Natural killer cell (primary cell): ENCODE results near the gene TMTC2. TPM values are rescaled to one million over a fixed set of nuclear protein-coding genes. Genes with fewer than 3 reads are reported as not detected.

ENCODE experiments used
- ATAC-seq, 3 donors: fragments of 150-1000 bp in 2 of 3; fragments of 200-7000 bp in 1 of 3; cut with Tn5 transposase; 1 replicate in 1 of 3; 2 replicates in 2 of 3; pipeline ENCODE4 v1.10.0; 2021; ENCODE audit warnings: mild to moderate bottlenecking in 2 of 3, moderate library complexity in 2 of 3
- DNase-seq, 2 donors: peaks; one replicate each; pipeline versions ENCODE4 v3.0.0 to v3.0.0-alpha.2; 2013 to 2021; ENCODE audit warnings: mixed read lengths in 1 of 2
- H3K27ac ChIP-seq: one replicate; pipeline ENCODE4 v1.5.1; 2013; ENCODE audit warnings: mild to moderate bottlenecking, low read length
- H3K27me3 ChIP-seq: one replicate; pipeline ENCODE4 v1.6.1; 2013; ENCODE audit warnings: low read length; ENCODE audit not compliant: control insufficient read depth, insufficient read depth
- H3K36me3 ChIP-seq: one replicate; pipeline ENCODE4 v1.6.1; 2013; ENCODE audit warnings: low read length; ENCODE audit not compliant: control insufficient read depth, insufficient read depth
- H3K4me1 ChIP-seq: one replicate; pipeline ENCODE4 v1.6.1; 2013; ENCODE audit warnings: low read length; ENCODE audit not compliant: control insufficient read depth, insufficient read depth
- H3K4me3 ChIP-seq: one replicate; pipeline ENCODE4 v1.5.1; 2013; ENCODE audit warnings: low read length
- H3K9me3 ChIP-seq: one replicate; pipeline ENCODE4 v1.6.1; 2013; ENCODE audit warnings: low read length; ENCODE audit not compliant: control insufficient read depth, insufficient read depth
- H3K27ac Mint-ChIP-seq, 2 donors: one replicate each; pipeline ENCODE4 v1.8.0; 2022; ENCODE audit warnings: mild to moderate bottlenecking in 2 of 2, mixed read lengths in 2 of 2, moderate library complexity in 1 of 2
- H3K27me3 Mint-ChIP-seq, 2 donors: one replicate each; pipeline ENCODE4 v1.8.0; 2022; ENCODE audit warnings: low read depth in 2 of 2, mixed read lengths in 2 of 2
- H3K36me3 Mint-ChIP-seq: one replicate; pipeline ENCODE4 v1.8.0; 2022; ENCODE audit warnings: mixed read lengths
- H3K4me1 Mint-ChIP-seq, 2 donors: one replicate each; pipeline ENCODE4 v1.8.0; 2022; ENCODE audit warnings: mixed read lengths in 2 of 2
- H3K4me3 Mint-ChIP-seq: one replicate; pipeline ENCODE4 v1.8.0; 2022; ENCODE audit warnings: mild to moderate bottlenecking, moderate library complexity, mixed read lengths
- H3K9me3 Mint-ChIP-seq, 2 donors: one replicate each; pipeline ENCODE4 v1.8.0; 2022; ENCODE audit warnings: mixed read lengths in 2 of 2
- CTCF ChIP-seq: fragments of 200-600 bp; IDR thresholded peaks from one replicate; pipeline ENCODE4 v1.8.0; 2022; ENCODE audit warnings: antibody characterized with exemption
- whole genome bisulfite sequencing: methylation state at CpG from one replicate; pipeline ENCODE4 v1.1.7; 2013; ENCODE audit warnings: missing lambda C conversion rate; ENCODE audit not compliant: insufficient coverage; 5-methylcytosine and 5-hydroxymethylcytosine counted together
- intact Hi-C: fragments of 100-400 bp; cut with micrococcal nuclease; formaldehyde crosslinking; loops from one replicate; pipeline ENCODE4 v1.14.2; 2022
- total RNA-seq, 4 donors: library from RNA; stranded (reverse); fragments of 120-200 nt in 1 of 4; gene quantifications; one replicate each; pipeline versions ENCODE4 v1.2.3 to v1.2.4, GENCODE V29; 2013 to 2022

TMTC2 gene
- total RNA-seq, 3 donors from 2014 or later (not counting 1 experiment from before 2014, with no cell fraction given): 1.4 to 2.3 (median 1.6) TPM

GRCh38 chr12:83074358-83074894 lies 387.7 kb downstream of the TMTC2 start:
- Histone ChIP-seq H3K36me3 (no peaks in the 10 kb centered on the region), H3K9me3 (peaks cover 9% of the 10 kb centered on the region), H3K4me3 (no peak overlapping the region), H3K4me1 (no peaks in the 10 kb centered on the region), H3K27ac (no peak overlapping the region), H3K27me3 (no peaks in the 10 kb centered on the region)
- no peaks in the 10 kb centered on the region for H3K4me1 Mint-ChIP-seq
- H3K27me3 Mint-ChIP-seq: no peaks in the 10 kb centered on the region
- intact Hi-C loops: no loop called here
- 94% methylated on average over 6 of the region's 6 CpGs for WGBS
- no peak overlapping the region for H3K27ac Mint-ChIP-seq
- DNase-seq: no peak
- no peak for TF ChIP-seq CTCF
- no peak for ATAC-seq
- H3K9me3 Mint-ChIP-seq: peaks cover 9 to 35% of the 10 kb centered on the region in 2 donors
- no peak overlapping the region for H3K4me3 Mint-ChIP-seq
- H3K36me3 Mint-ChIP-seq: peaks cover 7% of the 10 kb centered on the region

GRCh38 chr12:83075471-83075870 lies 388.8 kb downstream of the TMTC2 start:
- ATAC-seq (no peak), DNase-seq (no peak)
- H3K9me3 Mint-ChIP-seq: peaks cover 9 to 34% of the 10 kb centered on the region in 2 donors
- Histone ChIP-seq H3K4me1 (no peaks in the 10 kb centered on the region), H3K9me3 (peaks cover 9% of the 10 kb centered on the region), H3K4me3 (no peak overlapping the region), H3K36me3 (no peaks in the 10 kb centered on the region), H3K27ac (no peak overlapping the region), H3K27me3 (no peaks in the 10 kb centered on the region)
- TF ChIP-seq CTCF: no peak
- H3K27me3 Mint-ChIP-seq: no peaks in the 10 kb centered on the region
- H3K36me3 Mint-ChIP-seq: peaks cover 7% of the 10 kb centered on the region
- no peaks in the 10 kb centered on the region for H3K4me1 Mint-ChIP-seq
- H3K27ac Mint-ChIP-seq: no peak overlapping the region
- 89% methylated on average over 1 of the region's 1 CpG for whole genome bisulfite sequencing
- intact Hi-C loops: no loop called here
- H3K4me3 Mint-ChIP-seq: no peak overlapping the region

GRCh38 chr12:83077041-83077440 lies 390.3 kb downstream of the TMTC2 start:
- 97% methylated on average over 5 of the region's 6 CpGs for WGBS
- no peaks in the 10 kb centered on the region for H3K27me3 Mint-ChIP-seq
- no peak overlapping the region for H3K27ac Mint-ChIP-seq
- H3K9me3 Mint-ChIP-seq: peaks cover 2 to 27% of the 10 kb centered on the region in 2 donors
- DNase-seq (no peak), ATAC-seq (no peak)
- Histone ChIP-seq H3K9me3 (peaks cover 9% of the 10 kb centered on the region), H3K4me3 (no peak overlapping the region), H3K36me3 (no peaks in the 10 kb centered on the region), H3K4me1 (no peaks in the 10 kb centered on the region), H3K27ac (no peak overlapping the region), H3K27me3 (no peaks in the 10 kb centered on the region)
- no peak overlapping the region for H3K4me3 Mint-ChIP-seq
- no peak for TF ChIP-seq CTCF
- intact Hi-C loops: no loop called here
- H3K4me1 Mint-ChIP-seq: no peaks in the 10 kb centered on the region
- H3K36me3 Mint-ChIP-seq: peaks cover 7% of the 10 kb centered on the region

- Mint-ChIP-seq H3K9me3 (peaks cover 4 to 6% of the 10 kb centered on the region in 2 donors), H3K4me3 (no peak overlapping the region), H3K27ac (no peak overlapping the region), H3K36me3 (no peaks in the 10 kb centered on the region), H3K4me1 (no peaks in the 10 kb centered on the region), H3K27me3 (no peaks in the 10 kb centered on the region)
- Histone ChIP-seq H3K27ac (no peak overlapping the region), H3K4me3 (no peak overlapping the region), H3K27me3 (no peaks in the 10 kb centered on the region), H3K36me3 (no peaks in the 10 kb centered on the region), H3K9me3 (no peaks in the 10 kb centered on the region), H3K4me1 (no peaks in the 10 kb centered on the region)
- WGBS: 80% methylated on average over 3 of the region's 5 CpGs
- no peak for TF ChIP-seq CTCF
- DNase-seq: no peak
- ATAC-seq: no peak
- intact Hi-C loops: no loop called here
Observed at GRCh38 chr12:83082690-83083276, 396.1 kb downstream of the TMTC2 start.
